Activated CD4-positive, alpha-beta memory T cell treated with anti-CD3 and anti-CD28 coated beads for 36 hours (primary cell): ENCODE data around the gene DNAJC9. TPM values are rescaled to one million over a fixed set of nuclear protein-coding genes. Genes with fewer than 3 reads are reported as not detected.

Source experiments
- CTCF ChIA-PET: fragments of 350-600 bp; sonication (Branson Sonifier 250); formaldehyde crosslinking; loops from one replicate; lab custom pipeline; 2021; ENCODE audit warnings: antibody characterized with exemption, inconsistent platforms; lab: Charles Lee
- POLR2A ChIA-PET: fragments of 350-600 bp; sonication (Branson Sonifier 250); formaldehyde crosslinking; loops from one replicate; lab custom pipeline; 2021; ENCODE audit warnings: antibody characterized with exemption; lab: Charles Lee
- DNase-seq: peaks from one replicate; pipeline ENCODE4 v3.0.0-alpha.2; 2020
- H3K27ac Mint-ChIP-seq: one replicate; pipeline ENCODE4 v1.8.0; 2021; ENCODE audit warnings: mixed read lengths
- H3K27me3 Mint-ChIP-seq: one replicate; pipeline ENCODE4 v1.8.0; 2021; ENCODE audit warnings: mixed read lengths
- H3K36me3 Mint-ChIP-seq: one replicate; pipeline ENCODE4 v1.8.0; 2021; ENCODE audit warnings: mixed read lengths
- H3K4me1 Mint-ChIP-seq: one replicate; pipeline ENCODE4 v1.8.0; 2021; ENCODE audit warnings: low read depth, mixed read lengths
- H3K4me3 Mint-ChIP-seq: one replicate; pipeline ENCODE4 v1.8.0; 2021; ENCODE audit warnings: mild to moderate bottlenecking, mixed read lengths
- H3K9me3 Mint-ChIP-seq: one replicate; pipeline ENCODE4 v1.8.0; 2021; ENCODE audit warnings: mixed read lengths
- intact Hi-C: fragments of 100-400 bp; cut with micrococcal nuclease; formaldehyde crosslinking; loops from one replicate; pipeline ENCODE4 v1.15.1; 2023
- total RNA-seq, 2 experiments: library from RNA; stranded (reverse); gene quantifications; one replicate each; pipeline ENCODE4 v1.2.3, GENCODE V29; 2021

The DNAJC9 gene
- total RNA-seq, 2 experiments from 2014 or later, result 45.8 to 49.3 TPM

DNA sequence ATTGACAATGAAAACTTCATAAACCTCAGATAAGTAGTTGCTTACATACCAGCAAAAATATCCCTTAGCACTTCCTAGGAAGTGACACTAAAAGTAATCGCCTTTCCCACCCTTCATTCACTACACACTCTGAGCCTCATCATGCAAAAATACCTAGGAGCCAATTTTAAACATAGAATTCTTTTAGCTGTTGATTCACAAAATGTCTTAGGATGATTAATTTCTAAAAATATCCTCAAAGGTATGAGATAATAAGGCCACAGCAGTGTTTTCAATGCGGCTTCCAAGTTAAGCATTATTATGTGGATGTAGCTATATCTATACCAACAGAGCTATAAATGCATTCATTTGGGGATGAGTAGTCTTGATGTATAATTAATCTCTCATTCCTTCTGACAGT, 13.2 kb downstream of the DNAJC9 start:
- no peaks in the 10 kb centered on the region for H3K9me3 Mint-ChIP-seq
- H3K36me3 Mint-ChIP-seq, result peaks cover 22% of the 10 kb centered on the region

GRCh38 chr10:73232887-73233286, 14.2 kb downstream of the DNAJC9 start:
- intact Hi-C loops, result no loop called here
- H3K36me3 Mint-ChIP-seq, result peaks cover 21% of the 10 kb centered on the region
- H3K27ac Mint-ChIP-seq, result no peak overlapping the region
- ChIA-PET POLR2A (interaction anchor here (0.9 kb wide), 1 partner anchor 14 kb away, joined by 3 read pairs; the partner anchor contains the start of gene DNAJC9), CTCF (no interaction called here)
- DNase-seq, result no peak
- no peaks in the 10 kb centered on the region for H3K4me1 Mint-ChIP-seq
- no peaks in the 10 kb centered on the region for H3K27me3 Mint-ChIP-seq
- no peak overlapping the region for H3K4me3 Mint-ChIP-seq
- H3K9me3 Mint-ChIP-seq, result no peaks in the 10 kb centered on the region

More for the DNA sequence above, 13.2 kb downstream of the DNAJC9 start:
- no peak for DNase-seq
- H3K4me1 Mint-ChIP-seq, result no peaks in the 10 kb centered on the region
- H3K27ac Mint-ChIP-seq, result no peak overlapping the region
- no peaks in the 10 kb centered on the region for H3K27me3 Mint-ChIP-seq
- H3K4me3 Mint-ChIP-seq, result no peak overlapping the region
- ChIA-PET CTCF (no interaction called here), POLR2A (interaction anchor here (1.3 kb wide), 1 partner anchor 12 kb away, joined by 5 read pairs; no protein-coding TSS in a partner anchor)
- intact Hi-C loops, result no loop called here

DNA sequence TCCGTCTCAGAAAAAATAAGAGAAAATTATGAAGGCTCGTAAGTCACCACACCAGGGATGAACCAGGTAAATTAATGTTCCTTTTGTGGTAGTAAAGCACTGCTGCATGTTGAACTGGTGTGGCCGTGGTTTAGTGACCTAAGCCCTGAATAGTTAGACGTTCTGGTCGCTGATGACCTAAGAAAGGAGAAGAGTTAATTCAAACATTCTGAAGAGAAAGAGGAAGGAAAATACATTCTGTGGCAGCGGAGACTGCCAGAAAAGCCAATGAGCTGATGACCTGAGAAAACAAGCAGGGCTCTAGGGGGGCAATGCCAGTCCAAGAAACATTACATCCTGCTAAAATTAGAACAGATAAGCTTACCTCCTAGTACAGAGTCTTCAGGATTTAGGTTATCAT, 17.5 kb downstream of the DNAJC9 start:
- DNase-seq, result no peak
- Mint-ChIP-seq H3K27me3 (no peaks in the 10 kb centered on the region), H3K4me3 (no peak overlapping the region), H3K36me3 (peaks cover 15% of the 10 kb centered on the region), H3K27ac (no peak overlapping the region), H3K9me3 (no peaks in the 10 kb centered on the region), H3K4me1 (peaks cover 3% of the 10 kb centered on the region)
- intact Hi-C loops, result no loop called here
- ChIA-PET CTCF (no interaction called here), POLR2A (no interaction called here)

GRCh38 chr10:73228247-73228646, 18.8 kb downstream of the DNAJC9 start:
- intact Hi-C loops, result no loop called here
- H3K9me3 Mint-ChIP-seq, result no peaks in the 10 kb centered on the region
- DNase-seq, result no peak
- ChIA-PET POLR2A (no interaction called here), CTCF (no interaction called here)
- H3K4me3 Mint-ChIP-seq, result no peak overlapping the region
- no peaks in the 10 kb centered on the region for H3K27me3 Mint-ChIP-seq
- peaks cover 3% of the 10 kb centered on the region for H3K4me1 Mint-ChIP-seq
- H3K36me3 Mint-ChIP-seq, result peaks cover 9% of the 10 kb centered on the region
- H3K27ac Mint-ChIP-seq, result no peak overlapping the region

GRCh38 chr10:73226663-73227062, 20.4 kb downstream of the DNAJC9 start:
- POLR2A ChIA-PET, result no interaction called here
- H3K27ac Mint-ChIP-seq, result no peak overlapping the region
- peaks cover 3% of the 10 kb centered on the region for H3K4me1 Mint-ChIP-seq
- no peaks in the 10 kb centered on the region for H3K9me3 Mint-ChIP-seq
- H3K4me3 Mint-ChIP-seq, result no peak overlapping the region
- intact Hi-C loops, result no loop called here
- CTCF ChIA-PET, result no interaction called here
- DNase-seq, result no peak
- H3K36me3 Mint-ChIP-seq, result peaks cover 9% of the 10 kb centered on the region
- H3K27me3 Mint-ChIP-seq, result no peaks in the 10 kb centered on the region

GRCh38 chr10:73225518-73225917, 21.5 kb downstream of the DNAJC9 start:
- ChIA-PET CTCF (no interaction called here), POLR2A (no interaction called here)
- peaks cover 3% of the 10 kb centered on the region for H3K4me1 Mint-ChIP-seq
- DNase-seq, result no peak
- H3K9me3 Mint-ChIP-seq, result no peaks in the 10 kb centered on the region
- H3K27me3 Mint-ChIP-seq, result no peaks in the 10 kb centered on the region
- H3K27ac Mint-ChIP-seq, result no peak overlapping the region
- peaks cover 12% of the 10 kb centered on the region for H3K36me3 Mint-ChIP-seq
- intact Hi-C loops, result no loop called here
- H3K4me3 Mint-ChIP-seq, result no peak overlapping the region

GRCh38 chr10:73220989-73221388, 26.1 kb downstream of the DNAJC9 start:
- Mint-ChIP-seq H3K4me1 (peaks cover 3% of the 10 kb centered on the region), H3K27ac (no peak overlapping the region), H3K36me3 (peaks cover 32% of the 10 kb centered on the region), H3K27me3 (no peaks in the 10 kb centered on the region), H3K9me3 (no peaks in the 10 kb centered on the region), H3K4me3 (no peak overlapping the region)
- CTCF ChIA-PET, result no interaction called here
- POLR2A ChIA-PET, result no interaction called here
- intact Hi-C loops, result no loop called here
- no peak for DNase-seq

- CTCF ChIA-PET, result no interaction called here
Measured at GRCh38 chr10:73219384-73219783, 27.7 kb downstream of the DNAJC9 start.

GRCh38 chr10:73218431-73219191, 28.4 kb downstream of the DNAJC9 start:
- CTCF ChIA-PET, result interaction anchor here (0.6 kb wide), 1 partner anchor 29 kb away, joined by 3 read pairs; no protein-coding TSS in a partner anchor
- no peaks in the 10 kb centered on the region for H3K4me1 Mint-ChIP-seq

More at GRCh38 chr10:73219384-73219783, 27.7 kb downstream of the DNAJC9 start:
- no peak for DNase-seq
- Mint-ChIP-seq H3K27ac (no peak overlapping the region), H3K4me1 (no peaks in the 10 kb centered on the region), H3K9me3 (no peaks in the 10 kb centered on the region), H3K27me3 (no peaks in the 10 kb centered on the region), H3K4me3 (no peak overlapping the region), H3K36me3 (peaks cover 39% of the 10 kb centered on the region)
- POLR2A ChIA-PET, result no interaction called here
- intact Hi-C loops, result no loop called here

GRCh38 chr10:73217628-73218027, 29.4 kb downstream of the DNAJC9 start:
- H3K4me1 Mint-ChIP-seq, result no peaks in the 10 kb centered on the region
- DNase-seq, result no peak
- peaks cover 51% of the 10 kb centered on the region for H3K36me3 Mint-ChIP-seq
- H3K27me3 Mint-ChIP-seq, result no peaks in the 10 kb centered on the region
- CTCF ChIA-PET, result no interaction called here
- H3K4me3 Mint-ChIP-seq, result no peak overlapping the region
- H3K9me3 Mint-ChIP-seq, result no peaks in the 10 kb centered on the region
- intact Hi-C loops, result no loop called here
- POLR2A ChIA-PET, result interaction anchor here (0.7 kb wide), 1 partner anchor 47 kb away, joined by 3 read pairs; no protein-coding TSS in a partner anchor
- no peak overlapping the region for H3K27ac Mint-ChIP-seq

More at GRCh38 chr10:73218431-73219191, 28.4 kb downstream of the DNAJC9 start:
- H3K36me3 Mint-ChIP-seq, result peaks cover 46% of the 10 kb centered on the region
- POLR2A ChIA-PET, result interaction anchor here (0.7 kb wide), 1 partner anchor 48 kb away, joined by 3 read pairs; no protein-coding TSS in a partner anchor
- H3K4me3 Mint-ChIP-seq, result no peak overlapping the region
- no peaks in the 10 kb centered on the region for H3K9me3 Mint-ChIP-seq
- no peak overlapping the region for H3K27ac Mint-ChIP-seq
- DNase-seq, result no peak
- intact Hi-C loops, result no loop called here
- no peaks in the 10 kb centered on the region for H3K27me3 Mint-ChIP-seq

DNA sequence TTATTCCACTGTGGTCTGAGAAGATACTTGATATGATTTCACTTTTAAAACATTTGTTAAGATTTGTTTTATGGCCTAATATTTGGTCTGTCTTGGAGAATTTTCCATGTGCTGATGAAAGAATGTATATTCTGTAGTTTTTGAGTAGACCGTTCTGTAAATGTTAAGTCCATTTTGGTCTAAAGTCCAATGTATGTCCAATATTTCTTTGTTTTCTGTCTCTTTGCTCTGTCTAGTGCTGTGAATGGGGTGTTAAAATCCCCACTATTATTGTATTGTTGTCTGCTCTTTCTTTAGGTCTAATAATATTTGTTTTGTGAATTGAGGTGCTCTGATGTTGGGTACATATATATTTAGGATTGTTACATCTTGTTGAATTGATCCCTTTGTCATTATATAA, 31.3 kb downstream of the DNAJC9 start:
- ChIA-PET POLR2A (no interaction called here), CTCF (no interaction called here)
- H3K36me3 Mint-ChIP-seq, result peaks cover 45% of the 10 kb centered on the region
- DNase-seq, result no peak
- H3K9me3 Mint-ChIP-seq, result no peaks in the 10 kb centered on the region
- no peak overlapping the region for H3K4me3 Mint-ChIP-seq
- H3K4me1 Mint-ChIP-seq, result no peaks in the 10 kb centered on the region
- intact Hi-C loops, result no loop called here
- H3K27ac Mint-ChIP-seq, result no peak overlapping the region
- no peaks in the 10 kb centered on the region for H3K27me3 Mint-ChIP-seq

- peaks cover 23% of the 10 kb centered on the region for H3K36me3 Mint-ChIP-seq
- intact Hi-C loops, result no loop called here
- CTCF ChIA-PET, result no interaction called here
- POLR2A ChIA-PET, result no interaction called here
- H3K27me3 Mint-ChIP-seq, result no peaks in the 10 kb centered on the region
- no peak overlapping the region for H3K4me3 Mint-ChIP-seq
- H3K9me3 Mint-ChIP-seq, result no peaks in the 10 kb centered on the region
- H3K27ac Mint-ChIP-seq, result no peak overlapping the region
- DNase-seq, result no peak
- no peaks in the 10 kb centered on the region for H3K4me1 Mint-ChIP-seq
Measured at GRCh38 chr10:73211106-73211811, 35.8 kb downstream of the DNAJC9 start.
